Measurements from ENCODE around the gene BANF1. TPM values are rescaled to one million over a fixed set of nuclear protein-coding genes. Genes with fewer than 3 reads are reported as not detected.

BANF1 gene
- 284 TPM for polyA plus RNA-seq

DNA sequence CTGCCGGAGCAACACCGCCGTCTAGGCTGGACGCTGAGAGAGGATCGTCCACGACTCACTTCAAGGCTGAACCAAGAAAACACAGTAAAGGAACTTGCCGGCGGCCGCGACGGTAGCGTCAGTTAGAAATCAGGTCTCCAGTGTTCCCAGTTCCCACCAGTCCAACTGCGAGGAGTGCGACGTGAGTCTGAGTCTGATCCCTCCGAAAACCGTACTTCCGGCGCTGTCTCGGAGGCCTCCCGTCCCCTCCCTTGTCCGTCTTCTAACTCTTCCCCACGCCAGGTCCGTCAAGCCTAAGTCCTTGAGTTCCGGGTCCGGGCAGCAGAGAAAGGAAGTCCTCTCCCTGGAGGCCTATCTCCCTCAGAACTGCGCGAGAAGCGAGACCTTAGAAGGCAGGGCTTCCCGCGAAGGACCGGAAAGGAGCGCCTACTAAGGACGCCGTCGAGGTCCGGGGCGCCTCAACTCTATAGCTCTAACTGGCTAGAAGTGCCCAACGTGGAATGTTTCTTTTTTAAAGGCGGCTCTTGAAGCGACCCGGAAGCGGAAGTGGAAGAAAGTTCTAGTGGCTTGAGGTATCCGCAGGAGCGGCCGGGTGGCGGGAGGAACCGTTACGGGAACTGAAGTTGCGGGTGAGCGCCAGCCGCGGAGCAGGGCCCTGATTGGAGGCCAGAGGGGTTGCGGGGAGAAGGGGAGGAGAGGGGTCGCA lies at the start of gene BANF1, which contains the start of gene EIF1AD:
Gene BANF1 (plus strand): TSS at position 562 of the 706 bp plus-strand sequence. CDS start 748 bp downstream, outside the sequence.
Gene EIF1AD (minus strand): TSS at position 216 of the 706 bp plus-strand sequence. CDS start 1,768 bp downstream, outside the sequence.
- peak within 1 kb of the TSS; percentile 98 to 100 (median 100) for H3K4me3 Mint-ChIP-seq
- H3K27ac Mint-ChIP-seq = peak within 1 kb of the TSS; percentile 98 to 100 (median 99)
- peaks cover 5% of the 10 kb centered on the region for H3K36me3 Mint-ChIP-seq
- H3K27me3 Mint-ChIP-seq = no peaks in the 10 kb centered on the region
- peaks cover 23 to 29% (median 26%) of the 10 kb centered on the region in 3 donors for H3K4me1 Mint-ChIP-seq
- no peaks in the 10 kb centered on the region for H3K9me3 Mint-ChIP-seq

GRCh38 chr11:65953471-65953870 lies 48.8 kb upstream of the BANF1 start:
- Mint-ChIP-seq H3K4me1 (peaks cover 9 to 13% (median 9%) of the 10 kb centered on the region in 3 donors), H3K9me3 (no peaks in the 10 kb centered on the region), H3K4me3 (no peak overlapping the region), H3K27ac (no peak overlapping the region), H3K36me3 (no peaks in the 10 kb centered on the region), H3K27me3 (no peaks in the 10 kb centered on the region)

DNA sequence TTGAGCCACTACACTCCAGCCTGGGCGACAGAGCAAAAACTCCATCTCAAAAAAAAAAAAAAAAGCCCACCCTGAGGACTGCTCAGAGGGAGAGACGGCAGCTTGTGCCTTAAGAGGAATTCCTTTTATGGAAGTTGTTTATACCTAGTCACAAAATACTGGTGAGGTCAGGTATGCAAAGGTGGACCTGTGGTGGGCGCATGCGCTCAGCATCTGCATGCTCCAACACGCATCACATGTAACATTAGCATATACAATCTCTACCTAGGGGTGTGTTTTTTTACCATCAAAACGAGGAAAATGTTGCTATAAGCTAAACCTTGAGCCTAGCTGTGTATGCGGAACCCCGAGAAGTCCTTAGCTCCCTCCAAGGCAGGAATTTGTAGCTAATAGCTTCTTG lies 47.5 kb upstream of the BANF1 start:
- no peaks in the 10 kb centered on the region for H3K9me3 Mint-ChIP-seq
- H3K4me3 Mint-ChIP-seq = peak overlapping the region in 2 of 4 donors; percentile 15 to 55
- H3K27ac Mint-ChIP-seq = peak overlapping the region in 1 of 3 donors; percentile 25
- H3K27me3 Mint-ChIP-seq = no peaks in the 10 kb centered on the region
- peaks cover 9 to 13% (median 9%) of the 10 kb centered on the region in 3 donors for H3K4me1 Mint-ChIP-seq
- no peaks in the 10 kb centered on the region for H3K36me3 Mint-ChIP-seq

- Mint-ChIP-seq H3K27ac (no peak overlapping the region), H3K4me3 (peak overlapping the region in 2 of 4 donors; percentile 35 to 55), H3K9me3 (no peaks in the 10 kb centered on the region), H3K4me1 (peaks cover 27 to 29% (median 28%) of the 10 kb centered on the region in 3 donors), H3K27me3 (no peaks in the 10 kb centered on the region), H3K36me3 (no peaks in the 10 kb centered on the region)
Measured at GRCh38 chr11:65958291-65958690, 44.0 kb upstream of the BANF1 start.

GRCh38 chr11:65958774-65959420 lies 43.4 kb upstream of the BANF1 start:
- H3K36me3 Mint-ChIP-seq = no peaks in the 10 kb centered on the region
- no peak overlapping the region for H3K27ac Mint-ChIP-seq
- H3K4me1 Mint-ChIP-seq = peaks cover 27 to 32% (median 29%) of the 10 kb centered on the region in 3 donors
- no peaks in the 10 kb centered on the region for H3K9me3 Mint-ChIP-seq
- H3K27me3 Mint-ChIP-seq = no peaks in the 10 kb centered on the region
- peak overlapping the region in 2 of 4 donors; percentile 55 to 95 for H3K4me3 Mint-ChIP-seq

- H3K4me1 Mint-ChIP-seq = peaks cover 27 to 34% (median 29%) of the 10 kb centered on the region in 3 donors
- no peaks in the 10 kb centered on the region for H3K27me3 Mint-ChIP-seq
- H3K27ac Mint-ChIP-seq = peak overlapping the region; percentile 94 to 98 (median 97)
Measured at GRCh38 chr11:65960824-65961266, 41.5 kb upstream of the BANF1 start.

GRCh38 chr11:65961267-65962140 lies 40.8 kb upstream of the BANF1 start, which contains the start of gene SART1:
Gene SART1 (plus strand): TSS chr11:65961734. CDS start chr11:65961781, 47 bp downstream.
- H3K4me1 Mint-ChIP-seq = peaks cover 27 to 34% (median 29%) of the 10 kb centered on the region in 3 donors

More at GRCh38 chr11:65960824-65961266, 41.5 kb upstream of the BANF1 start:
- H3K4me3 Mint-ChIP-seq = peak overlapping the region; percentile 95 to 99 (median 98)
- no peaks in the 10 kb centered on the region for H3K9me3 Mint-ChIP-seq
- H3K36me3 Mint-ChIP-seq = no peaks in the 10 kb centered on the region

GRCh38 chr11:65962141-65962564 lies 40.1 kb upstream of the BANF1 start:
- H3K27me3 Mint-ChIP-seq = no peaks in the 10 kb centered on the region
- no peaks in the 10 kb centered on the region for H3K9me3 Mint-ChIP-seq
- peak overlapping the region; percentile 94 to 97 (median 95) for H3K27ac Mint-ChIP-seq
- peaks cover 21 to 28% (median 22%) of the 10 kb centered on the region in 3 donors for H3K4me1 Mint-ChIP-seq
- H3K36me3 Mint-ChIP-seq = peaks cover 1% of the 10 kb centered on the region
- H3K4me3 Mint-ChIP-seq = peak overlapping the region; percentile 91 to 99 (median 96)

More at GRCh38 chr11:65961267-65962140, 40.8 kb upstream of the BANF1 start, which contains the start of gene SART1:
- H3K36me3 Mint-ChIP-seq = peaks cover 1% of the 10 kb centered on the region
- H3K27me3 Mint-ChIP-seq = no peaks in the 10 kb centered on the region
- H3K4me3 Mint-ChIP-seq = peak within 1 kb of the TSS; percentile 95 to 99 (median 98)
- H3K9me3 Mint-ChIP-seq = no peaks in the 10 kb centered on the region
- peak within 1 kb of the TSS; percentile 94 to 98 (median 97) for H3K27ac Mint-ChIP-seq

DNA sequence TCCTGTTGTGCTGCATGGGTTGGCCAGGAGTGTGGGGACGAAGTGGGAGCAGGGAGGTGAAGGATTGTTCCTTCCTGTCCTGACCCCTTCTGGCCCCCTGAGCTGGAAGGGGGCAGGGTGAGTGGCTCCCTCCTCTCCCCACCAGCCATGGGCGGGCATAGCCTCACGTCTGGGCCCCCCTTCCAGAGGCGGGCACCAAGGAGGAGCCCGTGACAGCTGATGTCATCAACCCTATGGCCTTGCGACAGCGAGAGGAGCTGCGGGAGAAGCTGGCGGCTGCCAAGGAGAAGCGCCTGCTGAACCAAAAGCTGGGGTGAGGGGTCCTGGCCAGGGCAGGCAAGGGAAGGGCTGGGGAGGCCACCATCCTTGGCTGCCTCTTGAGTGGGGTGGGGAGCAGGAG lies 37.4 kb upstream of the BANF1 start:
- Mint-ChIP-seq H3K27me3 (no peaks in the 10 kb centered on the region), H3K9me3 (no peaks in the 10 kb centered on the region), H3K4me1 (peaks cover 18 to 24% (median 20%) of the 10 kb centered on the region in 3 donors), H3K36me3 (peaks cover 1% of the 10 kb centered on the region), H3K27ac (no peak overlapping the region), H3K4me3 (peak overlapping the region in 1 of 4 donors; percentile 68)

GRCh38 chr11:65965986-65966762 lies 36.1 kb upstream of the BANF1 start:
- H3K27me3 Mint-ChIP-seq = no peaks in the 10 kb centered on the region
- H3K4me3 Mint-ChIP-seq = peak overlapping the region in 2 of 4 donors; percentile 41 to 46
- no peak overlapping the region for H3K27ac Mint-ChIP-seq
- H3K9me3 Mint-ChIP-seq = no peaks in the 10 kb centered on the region
- peaks cover 5% of the 10 kb centered on the region for H3K36me3 Mint-ChIP-seq
- H3K4me1 Mint-ChIP-seq = peaks cover 17 to 24% (median 18%) of the 10 kb centered on the region in 3 donors

DNA sequence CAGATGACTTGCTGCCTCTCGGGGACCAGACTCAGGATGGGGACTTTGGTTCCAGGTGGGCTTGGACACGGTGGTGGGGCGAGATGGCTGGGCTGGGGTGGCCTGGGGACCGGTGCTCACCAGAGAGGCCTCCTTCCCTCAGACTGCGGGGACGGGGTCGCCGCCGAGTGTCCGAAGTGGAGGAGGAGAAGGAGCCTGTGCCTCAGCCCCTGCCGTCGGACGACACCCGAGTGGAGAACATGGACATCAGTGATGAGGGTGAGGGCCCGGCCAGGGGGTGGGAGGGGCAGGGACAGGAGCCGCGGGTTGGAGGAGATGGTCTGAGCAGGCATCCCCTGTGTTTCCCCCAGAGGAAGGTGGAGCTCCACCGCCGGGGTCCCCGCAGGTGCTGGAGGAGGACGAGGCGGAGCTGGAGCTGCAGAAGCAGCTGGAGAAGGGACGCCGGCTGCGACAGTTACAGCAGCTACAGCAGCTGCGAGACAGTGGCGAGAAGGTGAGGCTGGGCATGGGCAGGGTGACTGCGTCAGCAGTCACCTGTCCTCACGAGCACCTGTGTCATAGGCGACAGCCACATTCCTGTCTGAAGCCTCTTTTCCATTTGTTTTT lies 34.9 kb upstream of the BANF1 start:
- Mint-ChIP-seq H3K9me3 (no peaks in the 10 kb centered on the region), H3K4me1 (peaks cover 8 to 18% (median 9%) of the 10 kb centered on the region in 3 donors)

GRCh38 chr11:65968600-65969482 lies 33.5 kb upstream of the BANF1 start:
- no peaks in the 10 kb centered on the region for H3K27me3 Mint-ChIP-seq
- H3K4me3 Mint-ChIP-seq = peak overlapping the region in 1 of 4 donors; percentile 67
- H3K9me3 Mint-ChIP-seq = no peaks in the 10 kb centered on the region
- H3K4me1 Mint-ChIP-seq = peaks cover 0 to 6% (median 2%) of the 10 kb centered on the region in 3 donors
- H3K27ac Mint-ChIP-seq = peak overlapping the region in 1 of 3 donors; percentile 73
- H3K36me3 Mint-ChIP-seq = peaks cover 11% of the 10 kb centered on the region

More for the DNA sequence above, 34.9 kb upstream of the BANF1 start:
- no peak overlapping the region for H3K27ac Mint-ChIP-seq
- H3K4me3 Mint-ChIP-seq = no peak overlapping the region
- no peaks in the 10 kb centered on the region for H3K27me3 Mint-ChIP-seq
- peaks cover 7% of the 10 kb centered on the region for H3K36me3 Mint-ChIP-seq

All from IgD-negative memory B cell (primary cell).